NT2/D1 (cell line): Measurements from ENCODE around the gene PCDH19.

Experiments used
- DNase-seq: peaks from one replicate; pipeline ENCODE4 v3.0.0-alpha.2; 2011; ENCODE audit warnings: low read depth, low spot score
- H3K27me3 ChIP-seq: 2 replicates; pipeline ENCODE4 v1.6.0; 2011; ENCODE audit warnings: mild to moderate bottlenecking; ENCODE audit not compliant: insufficient read length, insufficient read depth
- H3K36me3 ChIP-seq: 2 replicates; pipeline ENCODE4 v1.6.1; 2011; ENCODE audit warnings: mild to moderate bottlenecking, low read length, mixed read lengths; ENCODE audit not compliant: insufficient read depth, insufficient read length
- H3K4me1 ChIP-seq: 2 replicates; pipeline ENCODE4 v1.5.1; 2011; ENCODE audit not compliant: insufficient read depth, insufficient read length
- H3K4me3 ChIP-seq: 2 replicates; pipeline ENCODE4 v1.5.1; 2011; ENCODE audit warnings: low read depth; ENCODE audit not compliant: insufficient read length
- H3K9ac ChIP-seq: 2 replicates; pipeline ENCODE4 v1.6.0; 2011; ENCODE audit warnings: low read depth; ENCODE audit not compliant: insufficient read length
- H3K9me3 ChIP-seq: 2 replicates; pipeline ENCODE4 v1.5.1; 2011; ENCODE audit warnings: mild to moderate bottlenecking, low read length; ENCODE audit not compliant: insufficient read depth
- SUZ12 ChIP-seq: IDR thresholded peaks from 2 replicates; pipeline ENCODE4 v1.6.1; 2011; ENCODE audit not compliant: insufficient read length, insufficient read depth; ENCODE audit errors: extremely low read depth
- YY1 ChIP-seq: IDR thresholded peaks from 2 replicates; pipeline ENCODE4 v1.6.1; 2011; ENCODE audit not compliant: insufficient read length, insufficient read depth
- ZNF274 ChIP-seq: IDR thresholded peaks from 2 replicates; pipeline ENCODE4 v1.6.1; 2011; ENCODE audit warnings: mild to moderate bottlenecking, low read depth, low read length

The PCDH19 gene

DNA sequence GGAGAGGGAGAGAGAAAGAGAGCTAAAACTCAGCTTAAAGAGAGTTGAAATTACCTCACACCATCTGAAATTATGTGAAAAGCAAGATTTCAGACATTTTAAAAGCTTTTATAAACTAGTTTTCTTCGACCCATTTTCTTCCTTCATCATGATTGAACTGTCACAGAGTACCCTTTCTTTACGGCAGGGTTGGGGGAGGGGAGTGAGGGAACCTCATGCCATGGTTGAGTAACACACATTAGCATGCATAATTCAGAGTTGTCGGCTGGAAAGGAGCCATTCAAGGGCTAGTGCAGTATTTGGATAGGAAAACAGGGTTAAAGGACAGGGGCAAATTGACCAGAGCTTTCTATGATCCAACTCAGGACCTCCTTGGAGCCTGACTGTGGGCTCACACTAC lies 46.2 kb downstream of the PCDH19 start:
- H3K9ac ChIP-seq: no peak overlapping the region
- H3K4me3 ChIP-seq: no peak overlapping the region
- no peaks in the 10 kb centered on the region for H3K4me1 ChIP-seq
- no peak for DNase-seq
- no peaks in the 10 kb centered on the region for H3K27me3 ChIP-seq
- no peaks in the 10 kb centered on the region for H3K9me3 ChIP-seq
- TF ChIP-seq YY1 (no peak), SUZ12 (no peak), ZNF274 (no peak)
- H3K36me3 ChIP-seq: no peaks in the 10 kb centered on the region

- no peak for TF ChIP-seq YY1
- TF ChIP-seq SUZ12: no peak
- TF ChIP-seq ZNF274: no peak
- no peaks in the 10 kb centered on the region for H3K4me1 ChIP-seq
Observed at GRCh38 chrX:100358766-100359165, 51.3 kb downstream of the PCDH19 start.

DNA sequence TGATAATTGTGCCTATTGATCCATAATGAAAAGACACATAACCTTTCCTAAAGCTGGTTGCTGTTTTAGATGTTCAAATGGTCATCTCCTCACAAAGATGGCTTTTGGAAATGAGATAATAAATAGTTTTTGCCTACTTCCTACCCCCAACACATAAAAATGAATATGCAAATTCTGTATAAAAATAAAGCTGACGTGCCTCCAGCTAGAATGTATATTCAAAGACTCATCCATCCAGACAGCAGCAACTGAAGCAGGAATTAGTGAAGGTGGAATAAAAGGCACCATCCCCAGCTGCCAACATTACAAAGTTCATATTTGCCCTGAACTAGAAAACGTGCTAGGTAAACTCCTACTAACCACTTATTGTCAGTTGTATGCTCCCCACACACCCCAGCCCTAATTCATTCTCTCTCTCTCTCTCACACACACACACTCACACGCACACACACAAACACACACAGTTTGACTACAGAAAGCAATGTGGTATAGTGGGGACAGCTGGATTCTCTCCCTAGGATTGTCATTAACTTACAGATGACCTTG lies 53.6 kb downstream of the PCDH19 start:
- Histone ChIP-seq H3K4me3 (no peak overlapping the region), H3K36me3 (no peaks in the 10 kb centered on the region), H3K4me1 (no peaks in the 10 kb centered on the region), H3K27me3 (no peaks in the 10 kb centered on the region), H3K9me3 (no peaks in the 10 kb centered on the region), H3K9ac (no peak overlapping the region)
- TF ChIP-seq ZNF274: no peak
- TF ChIP-seq SUZ12: no peak
- TF ChIP-seq YY1: no peak
- no peak for DNase-seq

More at GRCh38 chrX:100358766-100359165, 51.3 kb downstream of the PCDH19 start:
- no peak overlapping the region for H3K4me3 ChIP-seq
- H3K27me3 ChIP-seq: no peaks in the 10 kb centered on the region
- no peak for DNase-seq
- H3K9me3 ChIP-seq: no peaks in the 10 kb centered on the region
- H3K9ac ChIP-seq: no peak overlapping the region
- no peaks in the 10 kb centered on the region for H3K36me3 ChIP-seq

DNA sequence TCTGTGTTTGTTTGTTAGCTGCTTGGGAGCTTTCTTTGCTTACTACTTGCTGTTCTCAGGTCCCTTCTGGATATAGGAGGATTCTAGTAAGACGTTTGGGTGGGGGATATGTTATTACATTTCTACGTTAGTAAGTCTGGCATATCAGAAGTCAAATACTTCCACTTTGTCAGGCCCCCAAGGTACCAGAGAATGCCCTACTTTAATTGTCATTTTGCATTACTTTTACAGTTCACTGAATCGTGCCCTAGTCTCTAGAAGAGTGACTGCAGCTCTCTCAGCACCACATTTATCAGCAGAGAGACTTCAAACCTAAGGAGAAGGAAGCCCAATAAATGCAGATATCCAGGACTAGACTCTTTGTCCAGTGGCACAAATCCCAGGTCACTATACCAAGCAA lies 54.4 kb downstream of the PCDH19 start:
- no peak overlapping the region for H3K4me3 ChIP-seq
- no peaks in the 10 kb centered on the region for H3K9me3 ChIP-seq
- no peaks in the 10 kb centered on the region for H3K4me1 ChIP-seq
- no peak overlapping the region for H3K9ac ChIP-seq
- DNase-seq: no peak
- H3K27me3 ChIP-seq: no peaks in the 10 kb centered on the region
- no peaks in the 10 kb centered on the region for H3K36me3 ChIP-seq
- TF ChIP-seq SUZ12 (no peak), ZNF274 (no peak), YY1 (no peak)

DNA sequence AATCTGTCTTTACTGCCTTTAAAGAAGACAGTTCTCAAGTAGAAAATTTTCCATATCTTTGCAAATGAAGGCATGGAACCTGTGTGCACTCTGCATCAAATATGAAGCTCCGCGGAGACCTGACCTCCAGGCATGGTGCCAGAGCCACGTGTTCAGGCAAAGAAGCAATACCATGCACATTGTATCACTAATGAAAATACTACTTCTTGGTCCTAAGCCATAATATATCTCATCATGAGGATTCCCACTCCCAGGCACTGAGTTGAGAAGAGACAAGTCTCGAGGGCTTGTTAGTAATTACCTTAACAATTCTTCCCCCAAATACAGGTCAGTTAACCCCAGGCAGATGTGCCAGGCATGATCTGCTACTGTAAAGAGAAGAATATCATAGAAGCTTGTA lies 56.7 kb downstream of the PCDH19 start:
- Histone ChIP-seq H3K4me3 (no peak overlapping the region), H3K36me3 (no peaks in the 10 kb centered on the region), H3K27me3 (no peaks in the 10 kb centered on the region), H3K9me3 (no peaks in the 10 kb centered on the region), H3K4me1 (no peaks in the 10 kb centered on the region), H3K9ac (no peak overlapping the region)
- TF ChIP-seq YY1 (no peak), ZNF274 (no peak), SUZ12 (no peak)
- DNase-seq: no peak

- DNase-seq: no peak
- no peak overlapping the region for H3K9ac ChIP-seq
- no peaks in the 10 kb centered on the region for H3K9me3 ChIP-seq
- H3K4me3 ChIP-seq: no peak overlapping the region
- no peaks in the 10 kb centered on the region for H3K27me3 ChIP-seq
- no peaks in the 10 kb centered on the region for H3K4me1 ChIP-seq
- no peak for TF ChIP-seq ZNF274
- no peaks in the 10 kb centered on the region for H3K36me3 ChIP-seq
Observed at GRCh38 chrX:100350704-100351489, 59.2 kb downstream of the PCDH19 start.

DNA sequence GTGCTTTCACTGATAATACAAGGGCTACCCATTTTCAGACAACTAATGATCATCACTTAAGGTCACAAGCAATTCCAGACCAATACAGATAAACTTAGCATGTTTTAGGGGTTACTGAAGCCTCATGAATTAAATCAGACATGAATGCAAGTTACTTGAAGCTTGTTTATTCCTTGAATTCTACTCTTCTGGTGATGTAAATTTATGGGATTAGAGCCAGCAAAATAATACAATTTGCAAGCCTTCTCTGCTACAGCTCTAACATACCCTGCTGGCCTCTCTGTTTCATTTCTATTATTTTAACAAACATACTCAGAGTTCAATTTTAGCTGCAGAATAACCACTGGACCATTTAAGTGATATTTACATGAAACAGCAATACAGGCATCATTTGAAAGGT lies 60.7 kb downstream of the PCDH19 start:
- Histone ChIP-seq H3K9me3 (no peaks in the 10 kb centered on the region), H3K4me1 (no peaks in the 10 kb centered on the region), H3K4me3 (no peak overlapping the region), H3K27me3 (no peaks in the 10 kb centered on the region), H3K36me3 (no peaks in the 10 kb centered on the region), H3K9ac (no peak overlapping the region)
- TF ChIP-seq ZNF274 (no peak), SUZ12 (no peak), YY1 (no peak)
- DNase-seq: no peak
